ENCODE data around the gene RAB13. TPM values are rescaled to one million over a fixed set of nuclear protein-coding genes. Genes with fewer than 3 reads are reported as not detected.

RAB13 gene
- total RNA-seq, 1 experiment from 2014 or later: 122 TPM

DNA sequence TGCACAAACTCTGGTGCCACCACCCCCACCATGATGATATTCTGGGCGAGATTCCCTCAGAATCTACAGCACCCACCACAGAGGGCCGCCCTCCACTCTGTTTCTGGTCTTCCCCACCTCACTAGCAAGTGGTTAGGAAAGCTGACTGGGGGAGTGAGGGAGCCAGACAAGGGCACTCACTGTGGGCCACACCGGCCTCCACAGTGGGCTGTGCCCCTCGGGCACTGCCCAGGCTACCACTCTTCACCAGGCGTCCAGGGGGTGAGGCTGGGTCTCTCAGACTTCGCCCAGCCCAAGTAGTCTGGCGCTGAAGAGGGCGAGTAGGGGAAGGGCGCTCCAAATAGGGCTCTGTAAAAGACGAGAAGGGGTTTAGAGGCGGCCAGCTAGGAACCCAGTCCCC lies 52.2 kb downstream of the RAB13 start:
- H2BK12ac ChIP-seq (ENCODE audit: insufficient read length, low read depth, low read length): no peak overlapping the region
- H3K27me3 Mint-ChIP-seq (ENCODE audit: low read depth): no peaks in the 10 kb centered on the region
- no peak overlapping the region for H2AFZ ChIP-seq (ENCODE audit: low read length)
- DNase-seq: no peak
- H3T11ph ChIP-seq (ENCODE audit: low read length): no peak overlapping the region
- no peaks in the 10 kb centered on the region for H3K9me3 ChIP-seq (ENCODE audit: control insufficient read depth, low read depth, low read length)
- no peak overlapping the region for H4K5ac ChIP-seq (ENCODE audit: insufficient read length, low read depth, low read length)
- H4K20me1 ChIP-seq (ENCODE audit: control insufficient read depth, insufficient read depth, insufficient read length): peaks cover 3% of the 10 kb centered on the region
- H3K79me1 ChIP-seq (ENCODE audit: insufficient read depth, low read depth, low read length, poor library complexity, severe bottlenecking): no peaks in the 10 kb centered on the region
- H2BK20ac ChIP-seq (ENCODE audit: low read depth, low read length, poor library complexity, severe bottlenecking): no peak overlapping the region
- no peaks in the 10 kb centered on the region for H3K79me2 ChIP-seq (ENCODE audit: insufficient read depth, low read length)
- TF ChIP-seq, protein P1, sequence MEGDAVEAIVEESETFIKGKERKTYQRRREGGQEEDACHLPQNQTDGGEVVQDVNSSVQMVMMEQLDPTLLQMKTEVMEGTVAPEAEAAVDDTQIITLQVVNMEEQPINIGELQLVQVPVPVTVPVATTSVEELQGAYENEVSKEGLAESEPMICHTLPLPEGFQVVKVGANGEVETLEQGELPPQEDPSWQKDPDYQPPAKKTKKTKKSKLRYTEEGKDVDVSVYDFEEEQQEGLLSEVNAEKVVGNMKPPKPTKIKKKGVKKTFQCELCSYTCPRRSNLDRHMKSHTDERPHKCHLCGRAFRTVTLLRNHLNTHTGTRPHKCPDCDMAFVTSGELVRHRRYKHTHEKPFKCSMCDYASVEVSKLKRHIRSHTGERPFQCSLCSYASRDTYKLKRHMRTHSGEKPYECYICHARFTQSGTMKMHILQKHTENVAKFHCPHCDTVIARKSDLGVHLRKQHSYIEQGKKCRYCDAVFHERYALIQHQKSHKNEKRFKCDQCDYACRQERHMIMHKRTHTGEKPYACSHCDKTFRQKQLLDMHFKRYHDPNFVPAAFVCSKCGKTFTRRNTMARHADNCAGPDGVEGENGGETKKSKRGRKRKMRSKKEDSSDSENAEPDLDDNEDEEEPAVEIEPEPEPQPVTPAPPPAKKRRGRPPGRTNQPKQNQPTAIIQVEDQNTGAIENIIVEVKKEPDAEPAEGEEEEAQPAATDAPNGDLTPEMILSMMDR (conservative IDR thresholded peaks at IDR 0.05): no peak
- peaks cover 44 to 76% (median 69%) of the 10 kb centered on the region in 3 experiments for H3K36me3 Mint-ChIP-seq (ENCODE audit: insufficient read depth in 1 of 3, low read depth in 3 of 3)
- H3K27ac Mint-ChIP-seq: no peak overlapping the region; a peak in 1 of 7 replicates
- no peak overlapping the region for H4K91ac ChIP-seq (ENCODE audit: insufficient read length, low read depth, low read length)
- H3K14ac ChIP-seq (ENCODE audit: insufficient read depth, low read length): no peak overlapping the region
- H3K4me1 ChIP-seq (ENCODE audit: insufficient read depth, low read length): no peaks in the 10 kb centered on the region
- no peak overlapping the region for H3K27ac ChIP-seq (ENCODE audit: insufficient read length, low read depth, low read length)
- no peak overlapping the region for H3K9ac ChIP-seq (ENCODE audit: extremely low read depth, insufficient read length, low read length)
- WGBS (ENCODE audit: extremely low coverage, insufficient read length, low lambda C conversion rate): no CpG with 5 or more reads among the region's 11 CpGs
- H3K4me1 Mint-ChIP-seq: no peaks in the 10 kb centered on the region
- no peak overlapping the region for H3K4ac ChIP-seq (ENCODE audit: low read depth, low read length)
- no peak overlapping the region for H2BK120ac ChIP-seq (ENCODE audit: low read depth, low read length, poor library complexity, severe bottlenecking)
- no peak overlapping the region; a peak in 1 of 5 replicates for H3K4me3 Mint-ChIP-seq
- H3K27me3 ChIP-seq (ENCODE audit: insufficient read depth, low read length): no peaks in the 10 kb centered on the region
- H3K18ac ChIP-seq (ENCODE audit: insufficient read length, low read depth, low read length): no peak overlapping the region
- no peak overlapping the region for H2BK15ac ChIP-seq (ENCODE audit: low read depth, low read length)
- no peaks in the 10 kb centered on the region for H3K9me3 Mint-ChIP-seq
- H3K23me2 ChIP-seq (ENCODE audit: insufficient read length, low read depth, low read length, poor library complexity, severe bottlenecking): no peaks in the 10 kb centered on the region
- no peak overlapping the region for H2BK5ac ChIP-seq (ENCODE audit: insufficient read length, low read length)
- H3K4me2 ChIP-seq (ENCODE audit: insufficient read depth, insufficient read length, low read length): no peak overlapping the region
- no peak overlapping the region for H4K8ac ChIP-seq (replicated peaks; ENCODE audit: insufficient read length, low read depth, low read length)
- no peak overlapping the region for H3K23ac ChIP-seq (ENCODE audit: insufficient read length, low read depth, low read length)
- H2AK5ac ChIP-seq (ENCODE audit: insufficient read length, low read length): no peak overlapping the region
- no peak overlapping the region for H3K56ac ChIP-seq (ENCODE audit: insufficient read length, low read depth, low read length)

Measured in H9 (cell line).